HFFc6 (cell line): Measurements from ENCODE around the gene INPP5K. TPM values are rescaled to one million over a fixed set of nuclear protein-coding genes. Genes with fewer than 3 reads are reported as not detected.
A peak's percentile ranks its signal among the peaks of the same experiment; 100 is the strongest.

Experiments used
- DNase-seq: peaks from one replicate; pipeline ENCODE4 v3.0.0-alpha.2; 2018
- H3K27ac Mint-ChIP-seq: 2 replicates; pipeline ENCODE4 v1.8.0; 2020; ENCODE audit warnings: mild to moderate bottlenecking, mixed read lengths
- H3K27me3 Mint-ChIP-seq: 2 replicates; pipeline ENCODE4 v1.8.0; 2021; ENCODE audit warnings: mild to moderate bottlenecking, moderate library complexity, mixed read lengths; ENCODE audit not compliant: insufficient read depth
- H3K36me3 Mint-ChIP-seq: 2 replicates; pipeline ENCODE4 v1.8.0; 2021; ENCODE audit warnings: low read depth, mixed read lengths
- H3K4me1 Mint-ChIP-seq: 2 replicates; pipeline ENCODE4 v1.8.0; 2020; ENCODE audit warnings: low read depth, mixed read lengths
- H3K4me3 Mint-ChIP-seq: 2 replicates; pipeline ENCODE4 v1.8.0; 2020; ENCODE audit warnings: mild to moderate bottlenecking, moderate library complexity, mixed read lengths
- H3K9me3 Mint-ChIP-seq: 2 replicates; pipeline ENCODE4 v1.8.0; 2020; ENCODE audit warnings: mild to moderate bottlenecking, mixed read lengths
- total RNA-seq, 6 experiments: library from RNA; stranded (reverse); fragmentation: NEBNext Ultra II Directional; extraction: Animal tissue kit (Norgen Biotek cat#: 25700); gene quantifications; 2 replicates in 1 of 6; 3 replicates in 5 of 6; pipeline ENCODE4 v1.2.3, GENCODE V29; 2021
- TF ChIP-seq, protein P1 (sequence below): fragments of 200-600 bp; sonication (generic); IDR thresholded peaks from 2 replicates; pipeline ENCODE4 v1.5.0; 2021; ENCODE audit warnings: antibody characterized with exemption, mild to moderate bottlenecking

Gene INPP5K
- total RNA-seq, 6 experiments from 2014 or later: 18.2 to 23.5 (median 20.3) TPM

GRCh38 chr17:1498869-1499268, 17.5 kb downstream of the INPP5K start:
- Mint-ChIP-seq H3K36me3 (no peaks in the 10 kb centered on the region), H3K4me1 (peaks cover 14% of the 10 kb centered on the region), H3K27ac (peak overlapping the region; percentile 81), H3K9me3 (no peaks in the 10 kb centered on the region), H3K27me3 (no peaks in the 10 kb centered on the region), H3K4me3 (no peak overlapping the region)
- peak; percentile 67 for DNase-seq
- TF ChIP-seq, protein P1, sequence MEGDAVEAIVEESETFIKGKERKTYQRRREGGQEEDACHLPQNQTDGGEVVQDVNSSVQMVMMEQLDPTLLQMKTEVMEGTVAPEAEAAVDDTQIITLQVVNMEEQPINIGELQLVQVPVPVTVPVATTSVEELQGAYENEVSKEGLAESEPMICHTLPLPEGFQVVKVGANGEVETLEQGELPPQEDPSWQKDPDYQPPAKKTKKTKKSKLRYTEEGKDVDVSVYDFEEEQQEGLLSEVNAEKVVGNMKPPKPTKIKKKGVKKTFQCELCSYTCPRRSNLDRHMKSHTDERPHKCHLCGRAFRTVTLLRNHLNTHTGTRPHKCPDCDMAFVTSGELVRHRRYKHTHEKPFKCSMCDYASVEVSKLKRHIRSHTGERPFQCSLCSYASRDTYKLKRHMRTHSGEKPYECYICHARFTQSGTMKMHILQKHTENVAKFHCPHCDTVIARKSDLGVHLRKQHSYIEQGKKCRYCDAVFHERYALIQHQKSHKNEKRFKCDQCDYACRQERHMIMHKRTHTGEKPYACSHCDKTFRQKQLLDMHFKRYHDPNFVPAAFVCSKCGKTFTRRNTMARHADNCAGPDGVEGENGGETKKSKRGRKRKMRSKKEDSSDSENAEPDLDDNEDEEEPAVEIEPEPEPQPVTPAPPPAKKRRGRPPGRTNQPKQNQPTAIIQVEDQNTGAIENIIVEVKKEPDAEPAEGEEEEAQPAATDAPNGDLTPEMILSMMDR: no peak

GRCh38 chr17:1498233-1498632, 18.2 kb downstream of the INPP5K start:
- Mint-ChIP-seq H3K9me3 (no peaks in the 10 kb centered on the region), H3K4me1 (peaks cover 14% of the 10 kb centered on the region), H3K36me3 (no peaks in the 10 kb centered on the region), H3K27ac (peak overlapping the region; percentile 55; the same call in 1 of the 2 replicates), H3K27me3 (no peaks in the 10 kb centered on the region), H3K4me3 (no peak overlapping the region)
- TF ChIP-seq, protein P1: no peak
- no peak for DNase-seq

GRCh38 chr17:1497831-1498230, 18.6 kb downstream of the INPP5K start:
- H3K9me3 Mint-ChIP-seq: no peaks in the 10 kb centered on the region
- H3K27ac Mint-ChIP-seq: peak overlapping the region; percentile 55
- TF ChIP-seq, protein P1: no peak

DNA sequence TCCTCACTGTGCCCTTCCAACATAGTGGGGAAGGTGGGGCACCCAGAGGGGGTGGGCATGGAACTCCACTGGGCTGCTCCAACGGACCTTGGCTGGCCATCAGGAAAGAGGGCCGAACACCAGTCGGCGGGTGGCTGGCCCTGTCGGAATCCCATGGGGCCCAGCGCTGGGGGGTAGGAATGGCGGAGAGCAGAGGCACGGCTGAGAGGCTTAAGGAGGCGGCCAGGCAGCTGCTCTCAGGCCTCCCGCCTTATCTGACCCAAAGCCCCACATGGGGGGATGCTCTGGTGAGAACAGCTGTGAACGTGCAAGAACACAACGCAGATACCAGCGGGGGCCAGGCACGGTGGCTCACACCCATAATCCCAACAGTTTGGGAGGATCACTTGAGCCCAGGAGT, 19.5 kb downstream of the INPP5K start:
- no peaks in the 10 kb centered on the region for H3K36me3 Mint-ChIP-seq
- TF ChIP-seq, protein P1: no peak
- H3K9me3 Mint-ChIP-seq: no peaks in the 10 kb centered on the region
- no peak overlapping the region for H3K4me3 Mint-ChIP-seq
- H3K27ac Mint-ChIP-seq: no peak overlapping the region
- no peak for DNase-seq
- H3K27me3 Mint-ChIP-seq: no peaks in the 10 kb centered on the region
- H3K4me1 Mint-ChIP-seq: peaks cover 18% of the 10 kb centered on the region

More at GRCh38 chr17:1497831-1498230, 18.6 kb downstream of the INPP5K start:
- DNase-seq: no peak
- H3K36me3 Mint-ChIP-seq: no peaks in the 10 kb centered on the region
- no peak overlapping the region for H3K4me3 Mint-ChIP-seq
- peaks cover 14% of the 10 kb centered on the region for H3K4me1 Mint-ChIP-seq
- H3K27me3 Mint-ChIP-seq: no peaks in the 10 kb centered on the region

GRCh38 chr17:1495265-1495989, 21.0 kb downstream of the INPP5K start:
- Mint-ChIP-seq H3K4me1 (peaks cover 22% of the 10 kb centered on the region), H3K27me3 (no peaks in the 10 kb centered on the region), H3K4me3 (no peak overlapping the region), H3K27ac (peak overlapping the region; percentile 10; the same call in 1 of the 2 replicates), H3K9me3 (no peaks in the 10 kb centered on the region), H3K36me3 (peaks cover 3% of the 10 kb centered on the region; the same call in 1 of the 2 replicates)
- no peak for DNase-seq
- TF ChIP-seq, protein P1: no peak
